LoVo (cell line): Measurements from ENCODE around the gene FAM180B.
"Not testable (repeated sequence)": the region's sequence is repeated elsewhere in the genome, so short reads cannot be mapped to it uniquely, and the experiment has no call there.

Experiments
- DNase-seq: peaks from one replicate; pipeline ENCODE4 v3.0.0-alpha.2; 2016; ENCODE audit warnings: low spot score

Gene FAM180B

GRCh38 chr11:47595029-47595428 is 8.6 kb downstream of the FAM180B start:
- DNase-seq, result no peak

GRCh38 chr11:47595967-47596366 is 9.5 kb downstream of the FAM180B start:
- DNase-seq, result no peak

- DNase-seq, result no peak
Observed at GRCh38 chr11:47599902-47600301, 13.4 kb downstream of the FAM180B start.

- no peak for DNase-seq
Observed at GRCh38 chr11:47603295-47603694, 16.8 kb downstream of the FAM180B start.

GRCh38 chr11:47605921-47606320 is 19.4 kb downstream of the FAM180B start:
- DNase-seq, result no peak

GRCh38 chr11:47606731-47607130 is 20.3 kb downstream of the FAM180B start:
- no peak for DNase-seq

GRCh38 chr11:47607380-47607779 is 20.9 kb downstream of the FAM180B start:
- no peak for DNase-seq

GRCh38 chr11:47609675-47610074 is 23.2 kb downstream of the FAM180B start:
- no peak for DNase-seq

- no peak for DNase-seq
Observed at GRCh38 chr11:47611348-47611794, 24.9 kb downstream of the FAM180B start.

GRCh38 chr11:47615249-47615648 is 28.8 kb downstream of the FAM180B start:
- no peak for DNase-seq

GRCh38 chr11:47616726-47617416 is 30.4 kb downstream of the FAM180B start:
- DNase-seq, result no peak

GRCh38 chr11:47617417-47617809 is 30.9 kb downstream of the FAM180B start:
- DNase-seq, result no peak

GRCh38 chr11:47620836-47621378 is 34.4 kb downstream of the FAM180B start:
- no peak for DNase-seq

GRCh38 chr11:47626234-47626633 is 39.8 kb downstream of the FAM180B start:
- no peak for DNase-seq

- no peak for DNase-seq
Observed at GRCh38 chr11:47628026-47628425, 41.5 kb downstream of the FAM180B start.

GRCh38 chr11:47631473-47631872 is 45.0 kb downstream of the FAM180B start:
- no peak for DNase-seq

- DNase-seq, result not testable (repeated sequence)
Observed at GRCh38 chr11:47636331-47636730, 49.9 kb downstream of the FAM180B start.
